ENCODE data around the gene PLA2G12A. TPM values are rescaled to one million over a fixed set of nuclear protein-coding genes. Genes with fewer than 3 reads are reported as not detected.
"Not testable (repeated sequence)": the region's sequence is repeated elsewhere in the genome, so short reads cannot be mapped to it uniquely, and the experiment has no call there.

The PLA2G12A gene
- polyA plus RNA-seq, 4 donors, result 22.4 to 36.0 (median 29.9) TPM

DNA sequence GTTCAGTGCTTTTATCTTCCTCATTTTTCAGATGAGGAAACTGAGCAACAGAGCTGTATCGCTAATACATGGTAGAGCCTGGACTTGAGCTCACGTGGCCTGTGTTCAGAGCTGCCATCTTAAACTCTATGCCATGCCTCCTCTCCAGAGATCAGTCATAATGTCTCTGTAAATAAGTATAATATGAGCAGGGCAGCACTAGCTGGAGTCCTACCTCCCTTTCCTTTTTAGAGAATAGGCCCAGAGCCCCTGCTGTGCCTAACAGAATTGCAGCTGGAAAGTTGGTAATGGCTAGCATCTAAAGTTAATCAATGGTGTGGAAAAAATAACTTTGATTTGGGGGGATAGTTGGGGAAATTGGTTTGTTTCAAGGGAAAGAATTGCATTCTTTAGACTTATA is 47.0 kb downstream of the PLA2G12A start:
- DNase-seq (ENCODE audit: low read depth in 4 of 4, low spot score in 2 of 4), result no peak

DNA sequence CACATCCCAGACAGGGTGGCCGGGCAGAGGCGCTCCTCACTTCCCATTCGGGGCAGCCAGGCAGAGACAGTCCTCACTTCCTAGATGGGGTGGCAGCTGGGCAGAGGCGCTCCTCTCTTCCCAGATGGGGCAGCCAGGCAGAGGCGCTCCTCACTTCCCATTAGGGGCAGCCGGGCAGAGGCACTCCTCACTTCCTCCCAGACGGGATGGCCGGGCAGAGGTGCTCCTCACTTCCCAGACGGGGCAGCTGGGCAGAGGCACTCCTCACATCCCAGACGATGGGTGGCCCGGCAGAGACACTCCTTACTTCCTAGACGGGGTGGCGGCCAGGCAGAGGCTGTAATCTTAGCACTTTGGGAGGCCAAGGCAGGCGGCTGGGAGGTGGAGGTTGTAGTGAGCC is 50.9 kb downstream of the PLA2G12A start:
- DNase-seq (ENCODE audit: low read depth in 4 of 4, low spot score in 2 of 4), result not testable (repeated sequence)

DNA sequence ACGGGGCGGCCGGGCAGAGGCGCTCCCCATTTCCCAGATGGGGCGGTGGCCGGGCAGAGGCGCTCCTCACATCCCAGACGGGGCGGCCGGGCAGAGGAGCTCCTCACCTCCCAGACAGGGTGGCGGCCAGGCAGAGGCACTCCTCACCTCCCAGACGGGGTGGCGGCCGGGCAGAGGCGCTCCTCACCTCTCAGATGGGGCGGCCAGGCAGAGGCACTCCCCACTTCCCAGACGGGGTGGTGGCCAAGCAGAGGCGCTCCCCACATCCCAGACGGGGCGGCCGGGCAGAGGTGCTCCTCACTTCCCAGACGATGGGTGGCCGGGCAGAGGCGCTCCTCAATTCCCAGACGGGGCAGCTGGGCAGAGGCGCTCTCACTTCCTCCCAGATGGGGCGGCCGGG is 51.4 kb downstream of the PLA2G12A start:
- not testable (repeated sequence) for DNase-seq (ENCODE audit: low read depth in 4 of 4, low spot score in 2 of 4)

DNA sequence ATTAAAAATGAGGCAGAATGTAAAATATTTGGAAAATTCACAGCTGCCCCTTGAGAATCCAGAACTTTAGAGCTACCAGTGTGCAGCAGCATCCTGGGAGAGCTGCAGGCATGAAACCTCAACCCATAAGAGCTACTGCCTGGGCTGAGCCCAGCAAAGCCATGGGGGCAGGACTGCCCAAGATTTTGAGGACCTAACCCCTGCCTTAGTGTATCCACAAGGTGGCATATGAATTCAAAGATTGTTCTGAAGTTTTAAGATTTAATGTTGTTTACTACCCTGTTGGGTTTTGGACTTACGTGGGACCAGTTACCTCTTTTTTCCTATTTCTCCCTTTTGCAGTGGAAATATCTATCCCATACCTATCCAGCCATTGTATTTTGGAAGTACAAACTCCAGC is 53.0 kb downstream of the PLA2G12A start:
- DNase-seq (ENCODE audit: low read depth in 4 of 4, low spot score in 2 of 4), result no peak

DNA sequence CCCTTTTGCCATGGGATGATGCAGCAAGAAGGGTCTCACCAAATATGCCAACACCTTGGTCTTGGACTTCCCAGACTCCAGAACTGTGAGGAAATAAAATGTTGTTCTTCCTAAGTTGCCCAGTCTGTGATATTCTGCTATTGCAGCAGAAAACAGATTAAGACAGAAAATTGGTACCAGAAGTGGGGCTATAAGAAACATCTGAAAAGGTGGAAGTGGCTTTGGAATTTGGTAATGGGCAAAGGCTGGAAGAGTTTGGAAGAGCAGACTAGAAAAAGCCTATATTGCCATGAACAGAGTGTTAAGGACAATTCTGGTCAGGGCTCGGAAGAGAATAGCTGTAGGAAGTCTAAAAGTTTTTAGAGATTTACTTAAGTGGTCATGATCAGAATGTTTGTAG is 54.0 kb downstream of the PLA2G12A start:
- DNase-seq (ENCODE audit: low read depth in 4 of 4, low spot score in 2 of 4), result no peak

DNA sequence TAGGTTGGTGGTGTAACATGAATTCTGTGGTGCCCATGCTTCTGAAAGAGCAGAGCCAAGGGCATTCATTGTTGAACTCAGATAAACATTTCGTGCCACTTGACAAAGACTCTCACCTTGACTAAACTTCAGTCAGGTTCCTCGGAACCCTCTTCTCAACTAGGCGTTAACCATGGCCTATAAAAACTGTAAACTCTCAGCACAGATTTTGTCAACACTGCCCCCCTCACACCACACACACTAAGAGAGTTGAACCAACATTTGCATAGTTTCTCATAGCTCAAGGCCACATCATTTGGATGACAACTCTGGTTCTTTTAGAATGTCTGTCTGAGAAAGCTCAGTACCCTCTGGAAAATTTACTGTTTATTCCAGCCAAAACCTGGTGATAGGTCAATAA is 54.7 kb downstream of the PLA2G12A start:
- DNase-seq (ENCODE audit: low read depth in 4 of 4, low spot score in 2 of 4), result no peak

DNA sequence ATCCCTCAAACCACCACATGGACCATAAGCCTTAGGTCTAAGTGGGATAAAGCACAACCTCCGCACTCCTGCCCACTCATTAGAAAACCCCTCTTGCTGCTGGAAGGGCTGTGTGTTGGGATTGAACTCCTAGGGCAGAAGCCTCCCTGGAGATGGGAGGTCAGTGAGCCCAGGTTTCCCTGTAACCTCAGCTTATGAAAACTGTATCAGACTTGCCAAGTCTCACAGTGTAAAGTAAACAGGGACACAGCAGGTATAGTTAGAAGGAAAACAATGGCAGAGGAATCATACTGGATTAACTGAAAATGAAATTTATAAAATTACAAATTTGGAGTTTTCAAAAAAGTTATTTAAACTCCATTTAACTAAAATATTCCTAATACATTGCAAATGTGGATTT is 56.6 kb downstream of the PLA2G12A start:
- DNase-seq (ENCODE audit: low read depth in 4 of 4, low spot score in 2 of 4), result no peak

DNA sequence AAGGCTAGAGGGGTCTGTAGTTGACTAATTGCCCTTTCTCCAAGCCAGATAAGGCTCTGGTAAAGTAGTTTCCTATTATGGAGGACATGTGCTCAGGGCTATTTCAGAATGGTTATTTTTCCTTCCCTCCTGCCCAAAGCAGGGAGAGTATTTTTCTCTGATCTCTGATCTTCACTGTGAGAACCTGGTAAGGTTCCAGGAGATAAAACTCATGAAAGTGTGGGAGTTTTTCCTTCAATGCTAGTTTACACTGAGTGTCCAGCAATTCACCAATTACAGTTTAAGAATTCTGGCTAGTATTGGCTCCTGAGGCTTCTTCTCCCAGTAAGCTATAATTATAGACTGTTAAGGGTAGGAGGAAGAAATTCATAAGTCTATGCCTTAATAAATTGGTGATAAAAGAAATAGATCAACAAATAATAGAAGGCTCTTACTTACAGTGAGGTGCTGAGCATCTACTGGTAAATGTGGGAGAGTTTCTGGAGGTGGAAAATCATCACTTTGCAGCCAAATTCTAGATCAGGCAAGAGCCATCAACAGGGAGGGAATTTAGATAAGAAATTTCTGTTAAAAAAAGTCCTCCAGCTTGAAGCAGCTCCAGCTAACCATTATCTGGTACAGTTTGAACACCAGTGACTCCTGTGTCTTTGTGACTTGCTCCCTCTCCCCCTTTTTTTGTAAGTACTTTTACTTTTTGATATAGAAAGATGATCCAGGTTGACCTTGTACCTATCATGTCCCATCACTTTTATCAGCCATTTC is 57.5 kb downstream of the PLA2G12A start:
- no peak for DNase-seq (ENCODE audit: low read depth in 4 of 4, low spot score in 2 of 4)

DNA sequence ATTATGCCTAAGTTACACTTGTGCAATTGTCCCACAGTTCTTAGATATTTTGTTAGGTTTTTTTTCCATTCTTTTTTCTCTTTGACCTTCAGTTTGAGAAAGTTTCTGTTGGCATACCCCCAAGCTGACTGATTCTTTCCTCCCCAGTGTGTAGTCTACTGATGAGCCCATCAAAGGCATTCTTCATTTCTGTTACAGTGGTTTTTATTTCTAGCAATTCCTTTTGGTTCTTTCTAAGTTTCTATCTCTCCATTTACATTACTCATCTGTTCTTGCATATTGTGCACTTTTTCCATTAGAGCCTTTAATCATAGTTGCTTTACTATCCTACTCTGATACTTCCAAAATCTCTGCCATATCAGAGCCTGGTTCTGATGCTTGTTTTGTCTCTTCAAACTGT is 58.5 kb downstream of the PLA2G12A start:
- DNase-seq (ENCODE audit: low read depth in 4 of 4, low spot score in 2 of 4), result no peak

DNA sequence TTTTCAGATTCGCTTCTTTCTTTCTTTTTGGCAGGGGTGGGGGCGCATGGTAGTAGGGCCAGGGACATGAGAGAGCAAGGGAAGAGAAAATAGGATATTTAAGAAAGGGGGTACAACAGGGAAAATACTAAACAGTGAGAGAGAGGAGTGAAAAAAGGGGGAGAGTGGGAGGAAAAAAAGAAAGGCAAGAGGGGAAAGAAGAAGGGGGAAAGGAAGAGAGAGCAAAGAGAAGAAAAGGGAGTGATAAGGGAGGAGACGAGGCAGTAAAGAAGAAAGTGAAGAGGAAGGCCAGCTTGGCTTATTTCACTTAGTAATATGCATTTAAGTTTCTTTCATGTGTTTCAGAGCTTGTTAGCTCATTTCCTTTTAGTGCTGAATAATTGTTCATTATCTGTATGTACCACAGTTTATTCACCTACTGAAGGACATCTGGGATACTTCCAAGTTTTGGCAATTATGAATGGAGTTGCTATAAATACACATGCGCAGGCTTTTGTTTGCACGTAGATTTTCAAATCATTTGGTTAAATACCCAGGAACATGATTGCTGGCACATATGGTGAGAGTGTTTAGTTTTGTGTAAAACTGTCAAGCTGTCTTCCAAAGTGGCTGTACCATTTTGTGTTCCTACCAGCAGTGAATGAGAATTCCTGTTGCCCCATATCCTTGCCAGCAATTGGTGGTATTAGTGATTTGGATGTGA is 63.9 kb downstream of the PLA2G12A start:
- no peak for DNase-seq (ENCODE audit: low read depth in 4 of 4, low spot score in 2 of 4)

DNA sequence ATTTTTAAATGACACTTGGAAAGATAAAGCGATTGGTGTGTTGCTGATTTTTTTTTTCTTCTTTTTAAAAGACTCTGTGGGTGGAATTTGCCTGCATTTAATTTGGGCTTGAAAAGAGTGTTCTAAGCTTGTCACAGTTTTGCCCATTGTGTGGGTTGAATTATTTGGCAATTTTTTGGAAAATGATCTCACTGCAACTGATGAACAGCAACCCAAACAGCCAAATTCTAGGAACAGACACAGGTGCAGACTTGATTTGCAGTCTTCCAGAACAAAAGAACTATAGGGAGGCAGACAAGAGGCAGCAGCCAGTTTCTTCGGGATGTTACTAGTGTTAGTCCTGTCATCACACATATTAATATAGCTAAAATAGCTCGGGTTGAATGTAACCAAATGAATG is 67.1 kb downstream of the PLA2G12A start:
- no peak for DNase-seq (ENCODE audit: low read depth in 4 of 4, low spot score in 2 of 4)

DNA sequence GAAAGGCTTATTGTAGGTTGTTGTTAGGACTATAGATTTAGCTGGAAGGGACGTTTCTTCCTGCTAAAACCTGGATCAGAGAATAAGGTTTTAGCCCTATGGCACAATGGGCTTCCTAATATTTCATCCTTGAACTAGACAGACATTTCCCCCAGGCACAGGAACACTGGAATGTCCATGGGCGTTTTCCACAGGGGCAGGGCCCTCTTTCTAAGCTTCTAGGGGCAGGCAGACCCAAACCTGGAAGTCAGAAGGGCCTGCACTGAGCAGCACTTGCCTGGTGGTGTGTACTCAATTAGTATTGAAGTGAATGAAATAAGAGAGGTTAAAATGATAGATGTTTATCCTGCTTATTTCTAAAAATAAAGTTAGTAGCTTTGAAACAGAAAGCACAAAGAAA is 67.8 kb downstream of the PLA2G12A start:
- no peak for DNase-seq (ENCODE audit: low read depth in 4 of 4, low spot score in 2 of 4)

Other genes starting within 250 kb of the PLA2G12A start
- 10 to 100 TPM in 1 of 4 donors, 1 to 10 TPM in 3; 8.9 to 10.3 (median 9.6) TPM for gene MCUB, start 169.8 kb downstream of the PLA2G12A start, polyA plus RNA-seq (ENCODE audit: insufficient read length in 4 of 4)
- 10 to 100 TPM; 33.8 to 47.9 (median 40.1) TPM for gene CASP6, start 26.6 kb downstream of the PLA2G12A start, polyA plus RNA-seq (ENCODE audit: insufficient read length in 4 of 4)
- 10 to 100 TPM; 63.0 to 89.1 (median 74.8) TPM for gene CFI, start 71.9 kb upstream of the PLA2G12A start, polyA plus RNA-seq (ENCODE audit: insufficient read length in 4 of 4)
- 10 to 100 TPM; 37.5 to 45.3 (median 42.8) TPM for gene GAR1, start 85.7 kb upstream of the PLA2G12A start, polyA plus RNA-seq (ENCODE audit: insufficient read length in 4 of 4)
- under 1 TPM; 0.31 to 0.82 (median 0.55) TPM for gene RRH, start 97.9 kb upstream of the PLA2G12A start, polyA plus RNA-seq (ENCODE audit: insufficient read length in 4 of 4)
- under 1 TPM; 0.23 to 0.83 (median 0.54) TPM for gene LRIT3, start 118.0 kb upstream of the PLA2G12A start, polyA plus RNA-seq (ENCODE audit: insufficient read length in 4 of 4)
- gene EGF, start 182.8 kb upstream of the PLA2G12A start, polyA plus RNA-seq (ENCODE audit: insufficient read length in 4 of 4), result 1 to 10 TPM; 2.4 to 6.4 (median 4.2) TPM